NCI-H345 treated with DMSO at 0.1 percent for 48 hours (cell line): Measurements from ENCODE around the gene ZAP70.
A peak's percentile ranks its signal among the peaks of the same experiment; 100 is the strongest.

Experiments
- DNase-seq: peaks from one replicate; lab custom pipeline; 2025; ENCODE audit not compliant: unreplicated experiment; lab: John Stamatoyannopoulos, UW

Gene ZAP70

GRCh38 chr2:97747716-97748115, 34.3 kb downstream of the ZAP70 start:
- no peak for DNase-seq

GRCh38 chr2:97749581-97749980, 36.2 kb downstream of the ZAP70 start:
- no peak for DNase-seq

- no peak for DNase-seq
Observed at GRCh38 chr2:97750017-97750416, 36.6 kb downstream of the ZAP70 start.

- DNase-seq, result peak; percentile 61
Observed at GRCh38 chr2:97751752-97752151, 38.4 kb downstream of the ZAP70 start.

GRCh38 chr2:97752342-97753334, 39.3 kb downstream of the ZAP70 start:
- DNase-seq, result no peak

GRCh38 chr2:97754690-97755346, 41.4 kb downstream of the ZAP70 start:
- no peak for DNase-seq

- no peak for DNase-seq
Observed at GRCh38 chr2:97755491-97755890, 42.1 kb downstream of the ZAP70 start.

GRCh38 chr2:97757062-97757461, 43.7 kb downstream of the ZAP70 start:
- DNase-seq, result no peak

- no peak for DNase-seq
Observed at GRCh38 chr2:97758131-97758705, 44.8 kb downstream of the ZAP70 start.

- DNase-seq, result no peak
Observed at GRCh38 chr2:97759727-97760407, 46.5 kb downstream of the ZAP70 start.

- no peak for DNase-seq
Observed at GRCh38 chr2:97760480-97761049, 47.2 kb downstream of the ZAP70 start.

- DNase-seq, result no peak
Observed at GRCh38 chr2:97761192-97761591, 47.8 kb downstream of the ZAP70 start.

GRCh38 chr2:97763176-97763845, 49.9 kb downstream of the ZAP70 start:
- DNase-seq, result no peak

GRCh38 chr2:97764559-97765263, 51.3 kb downstream of the ZAP70 start:
- DNase-seq, result no peak

GRCh38 chr2:97765933-97766332, 52.6 kb downstream of the ZAP70 start:
- DNase-seq, result no peak

GRCh38 chr2:97766567-97766966, 53.2 kb downstream of the ZAP70 start:
- DNase-seq, result no peak

GRCh38 chr2:97769308-97769707, 55.9 kb downstream of the ZAP70 start:
- DNase-seq, result no peak

- no peak for DNase-seq
Observed at GRCh38 chr2:97769711-97770110, 56.3 kb downstream of the ZAP70 start.

GRCh38 chr2:97770445-97770844, 57.1 kb downstream of the ZAP70 start:
- DNase-seq, result no peak

GRCh38 chr2:97774425-97774824, 61.0 kb downstream of the ZAP70 start:
- DNase-seq, result no peak
